Astrocyte of the cerebellum (primary cell): ENCODE measurements around the gene DNM1.

Source experiments
- DNase-seq: peaks from one replicate; pipeline ENCODE4 v3.0.0-alpha.2; 2011; ENCODE audit warnings: low read depth
- H3K4me3 ChIP-seq: 2 replicates; pipeline ENCODE4 v1.5.1; 2011; ENCODE audit warnings: mild to moderate bottlenecking, low read depth, low read length, moderate library complexity
- CTCF ChIP-seq: IDR thresholded peaks from 2 replicates; pipeline ENCODE4 v1.5.1; 2012; ENCODE audit warnings: low read length, low read depth, moderate library complexity, mild to moderate bottlenecking; ENCODE audit errors: missing control alignments
- in situ Hi-C: cut with HindIII; loops from 2 replicates; pipeline ENCODE4 v1.10.0; 2017; ENCODE audit warnings: low sequenced_read_pairs

Gene DNM1

GRCh38 chr9:128233817-128234406, 30.7 kb downstream of the DNM1 start:
- in situ Hi-C loops: no loop called here
- no peak for TF ChIP-seq CTCF

GRCh38 chr9:128242124-128242523, 38.9 kb downstream of the DNM1 start:
- TF ChIP-seq CTCF: no peak
- in situ Hi-C loops: no loop called here
- no peak for DNase-seq

More at GRCh38 chr9:128233817-128234406, 30.7 kb downstream of the DNM1 start:
- DNase-seq: no peak
- H3K4me3 ChIP-seq: no peak overlapping the region

GRCh38 chr9:128242828-128243214, 39.6 kb downstream of the DNM1 start:
- no peak overlapping the region for H3K4me3 ChIP-seq
- TF ChIP-seq CTCF: no peak
- DNase-seq: no peak
- in situ Hi-C loops: no loop called here

More at GRCh38 chr9:128242124-128242523, 38.9 kb downstream of the DNM1 start:
- no peak overlapping the region for H3K4me3 ChIP-seq

- no peak overlapping the region for H3K4me3 ChIP-seq
- TF ChIP-seq CTCF: no peak
- DNase-seq: no peak
- in situ Hi-C loops: no loop called here
These were observed 40.2 kb downstream of the DNM1 start for GRCh38 chr9:128243215-128244018.

- DNase-seq: no peak
- TF ChIP-seq CTCF: no peak
- H3K4me3 ChIP-seq: no peak overlapping the region
- in situ Hi-C loops: no loop called here
These were observed 41.1 kb downstream of the DNM1 start for GRCh38 chr9:128244091-128244836.

GRCh38 chr9:128244837-128245231, 41.7 kb downstream of the DNM1 start:
- in situ Hi-C loops: no loop called here
- no peak overlapping the region for H3K4me3 ChIP-seq
- DNase-seq: peak; percentile 8
- TF ChIP-seq CTCF: no peak
